HG02623 (cell line): Measurements from ENCODE around the gene MAB21L4.

Experiments used
- ATAC-seq: cut with Tn5 transposase; IDR thresholded peaks from one replicate; pipeline ENCODE4 v1.9.1; 2021; ENCODE audit warnings: moderate library complexity; ENCODE audit not compliant: unreplicated experiment

MAB21L4 gene

GRCh38 chr2:240898108-240898730 is 2.3 kb upstream of the MAB21L4 start:
- no peak for ATAC-seq

- no peak for ATAC-seq
Measured at GRCh38 chr2:240896871-240897692, 1.1 kb upstream of the MAB21L4 start.

- no peak for ATAC-seq
Measured at GRCh38 chr2:240896394-240896793, 438 bp upstream of the MAB21L4 start.

- ATAC-seq = no peak
Measured at GRCh38 chr2:240894836-240895558, 959 bp downstream of the MAB21L4 start.

- ATAC-seq = no peak
Measured at GRCh38 chr2:240894006-240894405, 1.9 kb downstream of the MAB21L4 start.

GRCh38 chr2:240893363-240893844 is 2.6 kb downstream of the MAB21L4 start:
- ATAC-seq = no peak

- ATAC-seq = no peak
Measured at GRCh38 chr2:240892925-240893324, 3.0 kb downstream of the MAB21L4 start.

GRCh38 chr2:240892356-240892755 is 3.6 kb downstream of the MAB21L4 start:
- no peak for ATAC-seq

- no peak for ATAC-seq
Measured at GRCh38 chr2:240891492-240892340, 4.2 kb downstream of the MAB21L4 start.

- no peak for ATAC-seq
Measured at GRCh38 chr2:240890691-240891090, 5.3 kb downstream of the MAB21L4 start.

- ATAC-seq = no peak
Measured at GRCh38 chr2:240889601-240890560, 6.1 kb downstream of the MAB21L4 start.

GRCh38 chr2:240888890-240889573 is 6.9 kb downstream of the MAB21L4 start:
- ATAC-seq = no peak

- no peak for ATAC-seq
Measured at GRCh38 chr2:240888130-240888889, 7.6 kb downstream of the MAB21L4 start.

- ATAC-seq = no peak
Measured at GRCh38 chr2:240887631-240888030, 8.3 kb downstream of the MAB21L4 start.

GRCh38 chr2:240886678-240887609 is 9.0 kb downstream of the MAB21L4 start:
- ATAC-seq = no peak

- no peak for ATAC-seq
Measured at GRCh38 chr2:240886023-240886565, 9.9 kb downstream of the MAB21L4 start.

- ATAC-seq = no peak
Measured at GRCh38 chr2:240885566-240885965, 10.4 kb downstream of the MAB21L4 start.
